Right ventricle myocardium inferior (tissue), 1 donor: ENCODE results near the gene AGFG2. TPM values are rescaled to one million over a fixed set of nuclear protein-coding genes. Genes with fewer than 3 reads are reported as not detected.

Source experiments
- ATAC-seq: fragments of 200-7000 bp; cut with Tn5 transposase; one replicate; pipeline ENCODE4 v1.9.1; 2020; ENCODE audit warnings: mild to moderate bottlenecking, moderate library complexity
- DNase-seq: peaks from one replicate; pipeline ENCODE4 v3.0.0; 2021; ENCODE audit errors: missing footprints
- intact Hi-C: fragments of 100-400 bp; cut with DNase I; formaldehyde crosslinking; loops from one replicate; pipeline ENCODE4 v1.11.0; 2022
- total RNA-seq: library from RNA; stranded (reverse); fragmentation: NEBNext Ultra II Directional; extraction: Animal tissue kit (Norgen Biotek cat#: 25700); gene quantifications from one replicate; pipeline ENCODE4 v1.2.1, GENCODE V29; 2021
- donor health status: DM: no; HTN: yes; CAD: no; lungs with severe emphysema.

The AGFG2 gene
- total RNA-seq, 1 donor from 2014 or later = 21.5 TPM

DNA sequence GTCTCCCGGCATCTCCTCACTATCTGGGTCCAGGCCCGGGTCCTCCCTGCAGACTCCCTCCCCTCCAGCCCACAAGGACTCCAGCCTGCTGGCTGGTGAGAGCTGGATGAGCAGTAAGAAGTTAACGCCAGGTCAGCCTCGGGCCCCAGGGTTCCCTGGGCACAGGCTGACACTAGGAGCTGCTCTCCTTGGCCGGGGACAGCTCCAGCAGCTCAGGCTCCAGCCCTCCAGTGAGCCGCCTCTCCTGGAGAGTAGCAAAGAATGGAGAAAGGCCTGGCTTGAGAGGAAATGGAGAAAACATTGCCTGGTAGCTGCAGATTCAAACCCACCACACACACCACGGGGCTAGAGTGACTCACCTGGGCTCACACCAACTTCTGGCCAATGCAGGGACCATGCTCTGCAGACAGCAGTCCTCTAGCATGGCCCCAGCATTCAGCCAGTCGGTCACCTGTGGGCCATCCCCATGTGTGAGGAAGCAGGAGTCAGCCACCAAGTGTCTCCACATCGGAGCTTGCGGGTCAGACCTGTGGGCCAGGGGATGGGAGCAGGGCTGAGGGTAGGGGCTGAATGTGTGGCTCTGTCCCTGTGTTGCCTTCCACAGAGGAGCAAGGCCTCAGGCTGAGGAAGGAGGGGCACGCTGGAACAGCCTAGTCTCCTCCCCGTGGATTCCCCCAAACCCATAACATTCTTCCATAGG is 28.2 kb downstream of the AGFG2 start:
- intact Hi-C loops = no loop called here
- ATAC-seq (no peak), DNase-seq (no peak)

DNA sequence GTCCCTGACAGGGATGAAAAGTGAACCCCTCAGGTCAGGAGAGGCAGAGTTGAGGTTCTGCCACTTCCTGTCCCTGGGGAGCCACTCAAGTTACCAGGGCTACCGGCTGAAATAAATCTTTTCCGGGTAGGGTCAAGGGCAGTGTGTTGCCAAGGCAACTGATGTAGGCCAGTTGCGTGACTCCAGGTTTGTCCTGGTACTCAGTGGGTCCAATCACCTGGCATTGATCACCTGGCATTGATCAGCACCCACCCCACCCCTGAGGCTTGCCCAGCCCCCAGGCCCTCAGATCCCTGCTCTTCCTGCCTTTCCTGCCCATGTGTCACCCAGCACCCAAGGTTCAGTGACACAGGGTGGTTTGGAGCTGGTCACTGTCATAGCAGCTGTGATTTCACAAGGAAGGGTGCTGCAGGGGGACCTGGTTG is 28.8 kb downstream of the AGFG2 start:
- ATAC-seq (no peak), DNase-seq (no peak)
- intact Hi-C loops = no loop called here

DNA sequence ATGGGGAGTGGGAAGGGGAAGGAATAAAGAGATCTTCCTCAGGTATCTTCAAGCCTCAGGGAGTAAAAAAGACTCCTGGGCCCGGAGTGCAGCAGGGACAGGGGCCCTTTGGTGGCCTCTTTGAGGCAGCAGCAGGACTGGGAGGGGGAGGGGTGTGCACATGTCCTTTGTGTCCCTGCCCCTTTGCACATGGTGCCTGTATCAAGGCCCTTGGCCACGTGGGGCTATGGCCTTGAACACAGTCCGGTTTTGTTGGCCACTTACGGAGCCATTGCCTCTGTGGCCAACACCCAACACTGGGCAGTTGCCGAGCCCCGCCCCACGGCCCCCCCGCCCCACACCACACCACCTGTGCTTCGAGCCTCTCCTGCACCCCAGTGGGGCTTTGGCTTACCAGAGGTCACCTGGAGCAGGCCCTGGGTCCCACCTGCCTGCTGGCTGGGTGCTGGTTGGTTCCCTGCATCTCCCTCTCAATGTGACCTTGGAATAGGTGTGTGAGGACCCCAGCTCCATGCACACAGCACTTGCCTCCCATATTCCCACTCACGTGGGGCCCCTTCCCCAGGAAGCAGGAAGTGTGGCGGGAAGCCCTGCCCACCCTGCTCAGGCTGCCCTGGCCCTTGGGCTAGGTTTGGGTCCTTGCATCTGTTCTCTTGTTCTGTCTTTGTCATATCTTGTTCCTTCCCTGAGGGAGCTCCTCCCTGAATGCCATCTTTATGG is 29.3 kb downstream of the AGFG2 start:
- ATAC-seq (no peak), DNase-seq (no peak)
- intact Hi-C loops = no loop called here

DNA sequence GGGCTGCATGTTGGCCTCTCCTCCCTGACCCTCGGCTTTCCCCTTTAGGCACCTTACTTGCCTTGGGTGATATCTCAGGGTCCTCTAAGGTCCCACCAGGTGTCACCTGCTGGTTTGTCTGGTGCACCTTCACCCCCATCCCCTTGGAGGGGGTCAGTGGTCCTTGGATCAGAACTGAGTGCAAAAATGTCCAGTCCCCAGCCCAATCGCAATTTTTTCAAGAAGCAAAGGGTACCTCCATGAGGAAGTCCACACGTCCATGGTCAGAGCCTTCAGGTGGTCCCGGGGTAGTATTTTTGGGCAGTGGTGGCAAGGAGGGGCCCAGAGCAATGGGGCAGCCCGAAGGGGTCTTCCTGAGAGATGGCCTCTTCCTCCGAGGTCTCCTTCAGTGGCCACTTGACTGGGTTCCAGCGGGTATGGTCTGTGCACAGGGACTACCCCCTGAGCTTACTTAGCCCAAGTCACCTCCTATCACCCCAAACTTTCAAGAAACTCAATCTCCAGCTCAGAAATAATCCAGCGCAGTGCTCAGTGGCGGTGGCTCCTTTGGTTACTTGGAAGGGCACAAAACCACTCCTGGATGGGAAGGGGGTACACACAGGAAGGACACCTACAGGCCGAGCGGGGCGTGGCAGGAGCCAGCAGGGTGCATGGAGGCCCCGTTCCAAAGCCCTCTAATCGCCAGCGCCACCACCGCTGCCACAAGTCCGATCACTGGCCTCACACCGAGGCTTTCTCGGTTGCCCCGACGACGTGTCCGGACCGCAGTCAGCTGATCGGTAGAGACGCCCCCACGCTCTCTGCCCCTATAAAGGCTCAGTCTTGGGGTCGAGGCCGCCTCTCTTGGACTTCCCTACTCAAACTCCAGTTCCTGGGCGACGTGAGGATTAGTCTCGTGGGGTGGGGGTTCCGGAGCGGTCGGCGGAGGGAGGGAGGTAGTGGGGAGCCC is 30.2 kb downstream of the AGFG2 start:
- DNase-seq (peak; percentile 73), ATAC-seq (peak; percentile 32)
- intact Hi-C loops = no loop called here

DNA sequence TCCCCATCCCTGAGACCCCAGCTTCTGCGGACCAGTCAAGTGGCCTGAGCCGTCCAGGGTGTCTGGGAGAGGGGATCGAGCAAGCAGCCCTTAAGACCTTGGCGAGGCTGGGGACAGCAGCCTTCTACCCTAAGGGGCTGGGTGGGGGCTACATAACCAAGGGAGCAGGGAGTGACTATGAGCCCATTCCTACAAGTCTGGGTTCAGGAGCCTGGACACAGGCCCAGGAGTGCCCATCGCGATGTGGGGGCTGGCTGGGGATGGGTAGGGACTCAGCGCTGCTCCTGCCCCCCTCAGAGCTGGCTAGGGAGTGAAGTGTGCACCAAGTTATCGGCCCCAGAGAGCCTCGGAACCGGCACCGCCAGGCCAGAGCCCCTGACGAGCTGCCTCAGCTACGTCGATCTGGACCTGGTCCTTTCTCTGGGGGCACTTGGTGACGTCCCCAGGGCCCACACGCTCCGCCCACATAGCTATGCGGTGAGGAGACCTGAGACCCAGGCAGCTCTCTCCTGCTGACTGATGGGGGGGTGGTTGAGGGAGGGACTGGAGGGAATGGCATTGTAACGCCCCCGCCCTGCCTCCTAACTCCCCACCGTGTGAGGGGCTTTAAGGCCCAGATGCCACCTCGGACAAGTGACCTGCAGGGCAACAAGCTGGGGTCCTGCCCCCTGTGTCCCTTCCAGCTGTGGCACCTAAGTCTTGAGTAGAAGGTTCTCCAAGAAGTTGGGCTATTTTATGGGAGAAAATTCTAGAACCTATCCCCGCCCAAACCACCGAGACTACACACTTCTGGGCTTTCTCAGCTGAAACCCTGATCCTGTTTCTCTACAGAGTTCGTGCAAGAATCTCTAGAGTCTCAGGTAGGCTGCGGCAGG is 32.2 kb downstream of the AGFG2 start:
- intact Hi-C loops = no loop called here
- ATAC-seq (no peak), DNase-seq (no peak)

DNA sequence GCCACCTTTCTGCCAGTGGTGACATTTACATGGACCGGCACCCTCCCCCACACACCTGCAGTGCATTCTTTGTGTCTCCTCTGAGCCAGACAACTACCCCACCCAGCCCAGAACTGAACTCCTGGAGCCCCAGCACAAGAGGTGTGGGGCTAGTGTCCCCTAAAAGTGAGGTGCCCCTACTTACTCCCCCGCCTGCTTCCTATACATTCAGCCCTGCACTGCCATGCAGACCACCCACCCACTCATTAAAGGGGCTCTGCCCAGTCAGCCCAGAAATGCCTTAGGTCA is 32.8 kb downstream of the AGFG2 start:
- intact Hi-C loops = no loop called here
- DNase-seq (no peak), ATAC-seq (no peak)

DNA sequence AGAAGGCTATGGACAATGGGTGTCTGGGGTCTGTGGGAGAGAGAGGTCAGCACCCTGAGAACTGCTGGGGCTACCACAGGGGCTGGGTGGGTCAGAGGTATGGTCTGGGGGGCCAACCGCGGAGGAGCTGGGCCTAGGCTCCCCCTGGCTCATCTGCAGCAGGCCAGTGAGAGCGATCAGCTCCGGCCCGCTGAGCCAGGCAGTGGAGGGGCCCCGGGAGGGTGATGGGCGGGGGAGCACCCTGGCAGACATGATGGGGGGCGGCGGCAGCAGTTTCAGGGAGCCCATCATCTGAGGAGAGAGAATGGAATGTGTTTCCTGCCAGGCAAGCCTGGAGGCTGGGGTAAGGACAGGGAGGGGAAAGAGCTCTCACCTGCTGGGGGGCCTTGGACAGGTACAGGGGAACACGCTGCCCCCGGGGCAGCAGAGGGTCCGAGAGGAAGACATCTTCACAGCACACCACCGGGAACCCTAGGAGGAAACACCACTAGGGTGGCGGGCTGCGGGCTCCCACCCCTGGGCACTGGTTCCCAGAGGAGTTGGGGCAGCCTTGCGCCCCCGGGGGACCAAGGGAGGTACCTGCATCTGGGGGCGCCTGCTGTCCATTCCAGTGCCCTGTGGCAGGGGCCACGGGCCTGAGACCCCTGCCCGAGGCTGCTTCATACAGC is 33.4 kb downstream of the AGFG2 start:
- intact Hi-C loops = no loop called here
- DNase-seq = no peak
- no peak for ATAC-seq

DNA sequence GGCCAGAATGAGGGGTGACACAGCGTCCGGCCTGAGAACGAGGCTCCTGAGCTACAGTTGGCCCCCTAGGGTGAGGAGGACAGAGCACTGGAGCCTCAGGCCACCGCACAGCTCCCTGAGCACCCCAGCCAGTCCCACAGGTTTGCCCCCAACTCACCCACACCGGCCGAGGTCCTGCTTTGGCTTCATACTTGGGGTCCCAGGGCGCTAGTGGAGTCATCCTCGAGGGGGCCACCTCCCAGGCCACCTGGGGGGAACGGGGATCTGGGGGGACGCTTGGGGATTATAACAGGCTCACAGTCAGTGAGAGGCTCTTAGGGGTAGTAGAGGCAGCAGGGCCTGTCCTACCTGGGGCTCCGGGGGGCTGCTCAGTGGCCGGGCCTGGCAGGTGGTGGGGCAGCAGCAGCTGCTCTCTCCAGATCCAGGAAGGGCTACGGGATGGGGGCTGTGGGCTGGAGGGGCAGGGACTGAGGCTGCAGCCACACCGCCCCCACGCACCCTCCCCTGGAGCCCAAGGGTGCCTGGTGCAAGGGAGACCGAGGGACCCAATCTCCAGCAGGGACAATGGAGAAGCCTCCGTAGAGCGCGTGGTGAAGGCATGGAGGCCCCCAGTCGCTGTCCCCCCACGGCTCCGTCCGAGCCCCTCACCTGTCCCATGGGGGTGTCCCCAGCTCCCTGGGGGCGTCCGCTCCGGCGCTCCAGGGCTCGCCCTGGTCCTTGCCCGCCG is 34.1 kb downstream of the AGFG2 start:
- no peak for DNase-seq
- intact Hi-C loops = no loop called here

DNA sequence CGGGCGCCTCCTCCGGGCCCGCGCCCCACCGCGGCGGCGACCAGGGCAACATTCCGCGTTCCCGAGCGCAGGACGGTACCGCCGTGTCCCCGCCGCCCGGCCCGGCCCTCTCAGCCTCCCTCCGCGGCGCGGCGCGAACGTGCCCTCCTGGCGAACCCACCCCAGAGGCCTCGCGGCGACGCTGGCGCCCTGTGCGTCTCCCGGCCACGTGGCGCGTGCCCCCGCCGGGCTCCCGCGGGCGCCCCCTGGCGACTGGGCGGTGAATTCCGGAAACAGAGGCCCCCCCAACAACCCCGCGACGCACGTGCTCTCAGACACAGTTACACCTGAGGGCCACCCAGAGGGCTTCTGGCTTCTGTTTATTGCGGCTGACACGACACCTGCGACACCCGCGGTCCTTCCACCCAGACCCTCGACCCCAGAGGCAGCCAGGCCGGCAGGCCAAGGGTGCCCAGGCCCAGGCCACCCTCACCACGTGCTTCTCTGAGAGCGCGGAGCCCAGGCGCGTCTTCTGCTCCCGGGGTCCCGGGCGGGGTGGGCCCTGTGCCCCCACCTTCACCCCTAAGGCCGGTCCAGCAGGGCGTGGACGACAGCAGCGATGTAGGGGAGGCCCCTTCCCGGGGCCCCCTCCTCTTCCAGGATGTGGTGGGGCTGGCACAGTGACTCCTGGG is 34.8 kb downstream of the AGFG2 start, which contains the start of gene SAP25:
SAP25 (minus strand) TSS at position 210 of the 671 bp plus-strand sequence; CDS start at position 52, 158 bp downstream.
- DNase-seq = no peak
- ATAC-seq = no peak
- intact Hi-C loops = no loop called here

More for the DNA sequence above, 34.1 kb downstream of the AGFG2 start:
- no peak for ATAC-seq

DNA sequence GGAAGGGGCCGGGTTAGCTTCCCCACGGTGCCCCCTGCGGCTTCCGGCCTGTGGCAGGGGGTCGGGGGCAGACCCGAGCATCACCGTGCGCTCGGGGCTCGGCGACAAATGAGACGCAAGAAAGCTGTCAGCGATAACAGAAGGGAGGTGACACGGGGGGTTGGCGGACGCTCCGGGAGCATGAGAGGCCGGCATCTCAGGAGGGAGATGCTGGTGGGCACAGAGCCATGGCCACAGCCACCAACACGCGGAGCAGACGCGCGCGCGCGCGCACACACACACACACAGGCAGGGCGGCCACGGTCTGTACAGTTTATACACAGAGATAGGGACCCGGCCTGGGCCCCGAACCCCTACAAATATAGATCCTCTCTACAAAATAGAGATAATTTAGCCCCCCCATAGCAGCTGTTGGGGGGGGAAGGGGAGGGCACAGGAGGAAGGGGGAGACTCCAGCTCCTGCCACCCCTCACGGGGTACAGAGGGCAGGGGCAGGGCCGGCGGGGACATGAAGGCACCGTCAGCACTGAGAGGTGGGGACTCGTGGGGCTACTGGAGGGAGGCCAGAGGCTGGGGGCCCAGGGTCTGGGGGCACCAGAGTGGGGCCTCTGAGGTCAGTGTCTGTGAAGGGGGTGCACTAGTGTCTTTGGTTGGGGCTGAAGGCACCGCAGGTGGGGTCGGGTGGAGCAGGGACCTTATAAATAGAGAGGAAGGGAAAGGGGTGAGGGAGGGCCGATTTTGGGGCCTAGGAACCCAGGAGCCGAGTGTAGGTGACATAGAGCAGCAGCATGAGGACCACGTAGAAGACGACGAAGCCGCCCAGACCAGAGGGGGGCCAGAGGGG is 35.6 kb downstream of the AGFG2 start:
- DNase-seq = no peak
- ATAC-seq = no peak
- intact Hi-C loops = no loop called here

DNA sequence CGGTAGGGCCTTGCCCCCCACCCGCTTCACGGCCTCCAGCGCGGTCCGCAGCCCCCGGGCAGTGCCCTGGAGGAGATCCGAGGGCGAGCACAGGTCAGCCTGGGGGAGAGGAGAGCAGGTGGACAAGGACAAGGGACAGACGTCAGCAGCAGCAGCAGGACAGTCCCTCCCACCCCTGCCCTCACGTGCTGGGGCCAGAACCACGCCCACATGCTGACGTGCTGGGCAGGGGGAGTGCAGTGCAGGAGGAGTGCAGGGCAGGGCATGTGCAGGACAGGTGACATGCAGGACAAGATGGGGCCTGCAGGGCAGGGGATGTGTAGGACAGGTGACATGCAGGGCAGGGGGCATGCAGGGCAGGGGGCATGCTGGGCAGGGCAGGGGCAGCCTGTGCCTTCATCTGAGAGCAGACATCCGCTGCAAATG is 36.2 kb downstream of the AGFG2 start:
- ATAC-seq (no peak), DNase-seq (no peak)
- intact Hi-C loops = no loop called here

DNA sequence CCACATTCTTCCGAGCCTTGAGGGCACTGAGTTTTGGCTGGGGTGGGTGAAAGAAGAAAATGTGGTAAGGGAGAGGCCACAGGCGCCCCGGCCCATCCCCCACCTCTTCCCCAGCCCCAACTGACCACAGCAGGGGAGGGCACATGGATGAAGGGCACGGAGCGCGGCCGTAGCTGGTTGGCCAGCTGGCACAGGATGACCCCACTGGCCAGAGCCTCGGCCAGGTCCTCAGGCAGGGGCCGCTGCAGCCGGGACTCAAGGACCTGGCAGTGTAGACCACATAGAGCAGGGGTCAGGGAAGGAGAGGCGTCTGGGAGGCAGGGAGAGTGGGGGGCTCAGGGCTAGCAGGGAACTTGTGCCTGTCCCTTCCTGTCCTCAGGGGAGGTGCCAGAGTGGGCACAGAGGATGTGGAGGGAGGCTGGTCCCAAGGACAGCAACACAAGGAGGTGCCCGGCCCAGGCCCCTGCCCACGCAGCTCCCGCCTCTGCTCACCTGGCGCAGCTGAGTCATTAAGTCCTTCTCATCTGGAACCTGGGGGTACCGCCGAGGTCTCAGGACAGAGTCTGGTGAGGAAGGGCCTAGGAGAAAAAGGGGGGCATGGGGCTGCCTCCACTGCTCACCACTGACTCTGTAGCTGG is 36.9 kb downstream of the AGFG2 start:
- intact Hi-C loops = no loop called here

DNA sequence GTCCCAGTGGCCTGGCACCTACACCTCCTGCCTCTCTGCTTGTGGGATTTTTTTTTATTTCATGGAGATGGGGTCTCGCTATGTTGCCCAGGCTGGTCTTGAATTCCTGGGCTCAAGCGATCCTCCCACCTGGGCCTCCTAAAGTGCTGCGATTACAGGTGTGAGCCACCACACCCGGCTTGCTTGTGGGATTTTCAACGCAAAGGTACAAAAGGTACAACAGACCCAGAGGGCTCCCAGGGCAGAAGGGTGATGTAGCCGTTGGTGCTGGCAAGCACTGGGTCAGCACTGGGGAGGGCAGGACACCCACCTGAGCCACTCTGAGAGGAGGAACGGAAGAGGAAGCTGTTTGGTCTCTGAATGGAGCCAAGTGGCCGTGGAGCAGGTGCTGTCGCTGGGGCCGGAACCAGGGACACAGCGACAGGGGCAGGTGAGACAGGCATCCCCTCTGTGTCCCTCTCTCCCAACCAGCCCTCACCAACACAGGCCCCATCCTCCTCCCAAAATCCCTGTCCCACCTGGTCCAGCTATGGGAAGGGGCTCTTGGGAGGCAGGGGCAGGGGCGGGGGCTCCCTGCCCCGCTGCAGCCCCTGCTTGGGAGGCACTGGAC is 37.5 kb downstream of the AGFG2 start:
- intact Hi-C loops = no loop called here
- DNase-seq (no peak), ATAC-seq (no peak)

More for the DNA sequence above, 36.9 kb downstream of the AGFG2 start:
- ATAC-seq (no peak), DNase-seq (no peak)

DNA sequence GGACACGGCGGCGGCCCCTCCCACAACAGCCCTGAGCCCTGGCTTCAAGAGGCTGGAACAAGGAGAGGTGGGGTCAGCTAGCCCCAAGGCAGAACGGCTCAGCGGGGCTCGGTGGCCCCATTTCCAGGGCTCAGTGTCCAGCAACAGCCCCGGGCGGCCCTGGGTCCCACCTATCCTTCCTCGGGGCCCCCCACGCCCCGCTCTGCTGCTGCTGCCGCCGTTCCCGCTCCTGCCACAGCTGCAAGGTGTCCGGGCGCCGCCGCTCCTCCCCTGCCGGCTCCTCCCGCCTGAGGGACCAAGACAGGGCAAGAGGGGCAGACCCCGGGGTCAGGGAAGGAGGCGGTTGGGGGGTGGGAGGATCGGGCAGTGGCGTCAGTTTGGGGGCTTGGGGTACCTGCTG is 38.1 kb downstream of the AGFG2 start:
- no peak for ATAC-seq
- no peak for DNase-seq
- intact Hi-C loops = no loop called here

DNA sequence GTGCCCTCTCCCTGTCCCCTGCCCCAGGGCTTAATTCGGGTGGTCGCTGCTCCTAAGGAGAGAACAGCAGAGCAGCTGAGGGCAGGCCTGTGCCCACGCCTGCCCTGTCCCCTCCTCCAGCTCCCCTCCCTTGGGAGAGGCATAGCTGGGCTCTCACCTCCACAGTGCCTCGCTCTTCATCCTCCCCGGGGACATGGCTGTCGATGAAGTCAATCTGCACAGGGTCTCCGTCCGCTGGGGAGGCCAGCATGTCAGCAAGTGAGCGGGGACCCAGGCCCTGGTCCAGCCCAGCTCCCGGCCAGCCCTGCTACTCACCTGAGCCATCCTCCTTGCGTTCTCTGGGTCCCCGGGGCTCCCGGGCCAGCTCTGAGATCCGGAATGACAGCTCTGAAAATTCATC is 38.5 kb downstream of the AGFG2 start:
- DNase-seq (no peak), ATAC-seq (no peak)
- intact Hi-C loops = no loop called here
